ENCODE measurements around the gene IMMP2L. TPM values are rescaled to one million over a fixed set of nuclear protein-coding genes. Genes with fewer than 3 reads are reported as not detected.
A peak's percentile ranks its signal among the peaks of the same experiment; 100 is the strongest.

The IMMP2L gene
- total RNA-seq, 1 donor from 2014 or later, result 17.8 TPM

GRCh38 chr7:111093496-111093895 is 468.8 kb downstream of the IMMP2L start:
- Histone ChIP-seq H3K4me1 (peaks cover 57% of the 10 kb centered on the region), H3K4me3 (peak overlapping the region; percentile 66), H3K27me3 (ENCODE audit: low read depth) (no peaks in the 10 kb centered on the region), H3K9me3 (replicated peaks) (no peaks in the 10 kb centered on the region), H3K27ac (replicated peaks) (no peak overlapping the region), H3K36me3 (no peaks in the 10 kb centered on the region)
- TF ChIP-seq, protein P1, sequence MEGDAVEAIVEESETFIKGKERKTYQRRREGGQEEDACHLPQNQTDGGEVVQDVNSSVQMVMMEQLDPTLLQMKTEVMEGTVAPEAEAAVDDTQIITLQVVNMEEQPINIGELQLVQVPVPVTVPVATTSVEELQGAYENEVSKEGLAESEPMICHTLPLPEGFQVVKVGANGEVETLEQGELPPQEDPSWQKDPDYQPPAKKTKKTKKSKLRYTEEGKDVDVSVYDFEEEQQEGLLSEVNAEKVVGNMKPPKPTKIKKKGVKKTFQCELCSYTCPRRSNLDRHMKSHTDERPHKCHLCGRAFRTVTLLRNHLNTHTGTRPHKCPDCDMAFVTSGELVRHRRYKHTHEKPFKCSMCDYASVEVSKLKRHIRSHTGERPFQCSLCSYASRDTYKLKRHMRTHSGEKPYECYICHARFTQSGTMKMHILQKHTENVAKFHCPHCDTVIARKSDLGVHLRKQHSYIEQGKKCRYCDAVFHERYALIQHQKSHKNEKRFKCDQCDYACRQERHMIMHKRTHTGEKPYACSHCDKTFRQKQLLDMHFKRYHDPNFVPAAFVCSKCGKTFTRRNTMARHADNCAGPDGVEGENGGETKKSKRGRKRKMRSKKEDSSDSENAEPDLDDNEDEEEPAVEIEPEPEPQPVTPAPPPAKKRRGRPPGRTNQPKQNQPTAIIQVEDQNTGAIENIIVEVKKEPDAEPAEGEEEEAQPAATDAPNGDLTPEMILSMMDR (IDR thresholded peaks at IDR 0.05; ENCODE audit: borderline replicate concordance), result no peak
- intact Hi-C loops (cut with micrococcal nuclease), result no loop called here
- DNase-seq, result no peak

DNA sequence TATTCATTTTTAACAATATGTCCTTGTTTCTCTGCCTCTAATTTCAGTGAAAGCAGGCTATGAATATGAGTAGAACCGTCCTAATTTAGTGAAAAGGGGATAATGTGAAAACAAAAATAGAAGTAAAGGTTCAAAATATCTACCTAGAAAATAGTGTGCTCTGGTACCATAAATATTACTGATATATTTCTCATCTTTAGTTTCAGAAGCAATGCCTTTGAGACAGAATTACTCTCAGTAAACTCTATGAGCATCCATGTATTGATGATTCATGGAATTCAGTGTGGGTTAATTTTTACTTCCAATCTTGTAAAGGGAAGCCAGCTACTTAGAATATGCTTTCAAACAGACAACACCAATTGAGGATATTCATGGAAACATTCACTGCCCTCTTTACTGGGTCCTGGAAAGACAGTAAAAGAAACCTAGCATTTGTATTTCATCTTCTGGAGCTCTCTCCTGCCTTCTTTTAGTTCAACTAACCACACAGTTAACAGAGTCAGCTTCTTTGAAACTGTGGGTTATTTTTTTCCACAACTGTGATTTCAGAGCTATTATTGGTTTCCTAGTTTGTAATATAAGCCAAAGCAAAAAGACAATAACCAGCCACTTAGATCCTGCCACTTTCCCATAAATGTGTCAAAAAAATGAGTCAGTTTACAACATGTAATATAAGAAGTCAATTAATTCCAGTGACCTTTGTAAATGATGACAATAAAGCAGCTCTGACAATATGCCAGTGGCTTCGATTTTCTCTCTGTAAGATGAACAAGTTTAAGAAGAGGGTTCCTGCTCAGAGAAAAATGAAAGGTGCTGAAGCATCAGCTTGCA is 469.7 kb downstream of the IMMP2L start:
- Histone ChIP-seq H3K36me3 (no peaks in the 10 kb centered on the region), H3K4me3 (peak overlapping the region; percentile 66), H3K27me3 (ENCODE audit: low read depth) (no peaks in the 10 kb centered on the region), H3K9me3 (replicated peaks) (no peaks in the 10 kb centered on the region), H3K4me1 (peaks cover 48% of the 10 kb centered on the region), H3K27ac (replicated peaks) (no peak overlapping the region)
- TF ChIP-seq, protein P1 (IDR thresholded peaks at IDR 0.05; ENCODE audit: borderline replicate concordance), result no peak
- DNase-seq, result no peak
- intact Hi-C loops (cut with micrococcal nuclease), result no loop called here

DNA sequence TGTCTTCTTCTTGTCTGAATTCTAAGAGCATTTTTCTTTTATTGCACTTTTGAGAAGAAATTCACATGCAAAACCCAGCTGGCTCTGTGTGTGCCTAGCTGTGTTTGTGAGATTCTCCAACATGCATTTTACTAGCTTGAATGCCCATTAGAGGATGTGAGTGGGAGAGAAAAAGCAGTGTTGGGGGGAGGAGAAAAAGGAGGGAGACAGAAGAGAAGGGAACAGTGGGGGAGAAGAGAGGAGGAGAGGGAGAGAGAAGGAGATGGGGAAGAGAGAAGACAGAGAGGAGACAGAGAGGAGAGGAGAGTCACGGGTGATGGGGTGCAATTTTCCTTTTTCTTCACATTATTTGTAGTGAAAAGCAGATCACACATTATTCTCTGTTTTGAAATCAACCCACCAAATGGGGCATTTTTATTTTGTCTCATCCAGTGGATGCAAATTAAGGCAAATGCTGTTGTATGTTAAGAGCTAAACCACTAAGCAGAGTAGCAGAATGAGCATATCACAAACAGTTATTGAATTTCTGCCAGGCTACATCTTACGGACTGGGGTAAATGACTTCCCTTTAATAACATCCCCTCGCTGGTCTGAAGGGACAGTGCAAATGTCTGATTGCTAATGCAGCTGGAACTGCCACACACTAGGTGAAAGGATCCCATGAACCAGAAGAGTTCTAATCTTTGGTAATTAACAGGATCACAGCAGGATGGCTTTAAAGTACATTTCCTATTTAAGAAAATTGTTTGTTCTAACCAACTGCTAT is 470.5 kb downstream of the IMMP2L start:
- intact Hi-C loops (cut with micrococcal nuclease), result no loop called here
- TF ChIP-seq, protein P1 (IDR thresholded peaks at IDR 0.05; ENCODE audit: borderline replicate concordance), result no peak
- H3K27ac ChIP-seq (replicated peaks), result peak overlapping the region; percentile 25

GRCh38 chr7:111090846-111091245 is 471.4 kb downstream of the IMMP2L start, which contains the start of gene LRRN3:
TSS of gene LRRN3 (plus strand) at chr7:111091127. CDS start at chr7:111122773, 31,646 bp downstream.
- Histone ChIP-seq H3K4me1 (peaks cover 44% of the 10 kb centered on the region), H3K27me3 (ENCODE audit: low read depth) (no peaks in the 10 kb centered on the region), H3K9me3 (replicated peaks) (no peaks in the 10 kb centered on the region), H3K36me3 (no peaks in the 10 kb centered on the region), H3K27ac (replicated peaks) (peak within 1 kb of the TSS; percentile 25), H3K4me3 (peak within 1 kb of the TSS; percentile 66)
- TF ChIP-seq, protein P1 (IDR thresholded peaks at IDR 0.05; ENCODE audit: borderline replicate concordance), result no peak
- peak; percentile 38 for DNase-seq
- intact Hi-C loops (cut with micrococcal nuclease), result no loop called here

More for the DNA sequence above, 470.5 kb downstream of the IMMP2L start:
- DNase-seq, result no peak
- Histone ChIP-seq H3K36me3 (no peaks in the 10 kb centered on the region), H3K4me1 (peaks cover 45% of the 10 kb centered on the region), H3K4me3 (peak overlapping the region; percentile 66), H3K9me3 (replicated peaks) (no peaks in the 10 kb centered on the region), H3K27me3 (ENCODE audit: low read depth) (no peaks in the 10 kb centered on the region)

GRCh38 chr7:111089822-111090426 is 472.4 kb downstream of the IMMP2L start:
- Histone ChIP-seq H3K27ac (replicated peaks) (no peak overlapping the region), H3K9me3 (replicated peaks) (no peaks in the 10 kb centered on the region), H3K36me3 (no peaks in the 10 kb centered on the region), H3K4me3 (no peak overlapping the region), H3K27me3 (ENCODE audit: low read depth) (no peaks in the 10 kb centered on the region), H3K4me1 (peaks cover 44% of the 10 kb centered on the region)
- intact Hi-C loops (cut with micrococcal nuclease), result loop anchor here (5.0 kb wide), 1 partner anchor 397 kb away; no protein-coding TSS in a partner anchor
- DNase-seq, result no peak
- TF ChIP-seq, protein P1 (IDR thresholded peaks at IDR 0.05; ENCODE audit: borderline replicate concordance), result peak; percentile 86

All from left ventricle myocardium inferior (tissue), 1 donor.